ENCODE measurements around the gene EIF3B.
"Not testable (repeated sequence)": the region's sequence is repeated elsewhere in the genome, so short reads cannot be mapped to it uniquely, and the experiment has no call there.

EIF3B gene

DNA sequence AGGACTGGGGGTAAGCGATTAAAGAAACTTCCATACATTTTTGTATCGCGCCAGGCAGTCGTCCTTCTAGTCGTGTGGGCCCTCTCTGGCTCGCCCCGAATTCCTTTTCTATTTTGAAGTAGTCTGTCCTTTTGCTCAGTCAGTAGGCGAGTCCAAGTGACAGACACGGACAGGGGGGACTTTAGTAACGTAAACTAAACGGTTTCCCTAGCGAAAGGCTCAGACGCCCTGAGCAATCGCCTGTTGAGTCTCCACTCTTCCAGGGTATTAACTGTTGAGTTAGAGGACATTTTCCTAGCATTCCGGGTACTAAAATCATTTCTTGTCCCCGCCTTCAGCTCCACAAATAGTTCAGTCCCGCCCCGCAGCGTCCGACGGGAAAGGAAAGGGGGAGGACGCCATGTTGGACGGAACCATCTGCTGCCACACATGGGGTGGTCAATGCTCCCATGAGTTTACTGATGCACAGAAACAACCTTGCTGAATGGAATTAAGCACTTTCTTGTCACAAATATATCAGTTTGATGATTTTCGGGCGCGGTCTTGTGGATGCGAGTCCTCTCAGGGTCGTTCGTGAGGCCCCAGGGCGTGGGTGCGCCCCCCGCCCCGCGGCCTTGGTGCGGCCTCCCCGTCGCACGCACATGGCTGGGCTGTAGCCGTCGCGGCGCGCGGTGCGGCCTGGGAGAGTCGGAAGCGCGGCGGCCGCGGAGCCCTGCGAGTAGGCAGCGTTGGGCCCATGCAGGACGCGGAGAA, at the start of gene EIF3B:
EIF3B (plus strand) TSS at position 642 of the 753 bp plus-strand sequence; CDS start at position 737, 95 bp downstream.
- DNase-seq (ENCODE audit: low read depth), result peak; percentile 80

DNA sequence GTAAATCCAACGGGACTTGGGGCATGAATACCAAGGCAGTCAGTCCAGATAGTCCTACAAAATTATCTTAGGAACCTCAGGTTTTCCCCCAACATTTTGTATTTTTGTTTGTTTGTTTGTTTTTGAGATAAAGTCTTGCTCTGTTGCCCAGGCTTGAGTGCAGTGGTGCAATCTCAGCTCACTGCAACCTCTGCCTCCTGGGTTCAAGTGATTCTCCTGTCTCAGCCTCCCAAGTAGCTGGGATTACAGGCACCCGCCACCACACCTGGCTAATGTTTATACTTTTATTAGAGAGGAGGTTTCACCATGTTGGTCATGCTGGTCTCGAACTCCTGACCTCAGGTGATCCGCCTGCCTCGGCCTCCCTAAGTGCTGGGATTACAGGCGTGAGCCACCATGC, 49.4 kb upstream of the EIF3B start:
- not testable (repeated sequence) for DNase-seq (ENCODE audit: low read depth)

DNA sequence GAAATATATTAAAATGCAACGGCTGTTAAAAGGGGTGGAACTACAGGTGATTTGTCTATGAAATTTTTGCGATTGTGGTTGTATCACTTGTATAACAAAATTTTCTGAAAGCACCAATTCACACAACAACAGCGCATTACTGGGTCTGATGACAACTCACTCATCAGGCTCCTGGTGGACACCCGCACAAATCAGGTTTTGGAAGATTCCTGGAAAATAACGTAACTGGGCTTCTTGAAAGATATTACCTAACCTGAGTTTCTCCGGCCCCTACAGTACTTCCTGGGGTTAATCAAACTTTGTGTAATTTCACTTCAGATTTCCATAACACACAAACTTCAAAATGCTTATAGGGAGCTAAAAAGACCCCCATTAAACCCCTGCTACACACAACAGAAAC, 47.9 kb upstream of the EIF3B start:
- DNase-seq (ENCODE audit: low read depth), result no peak

DNA sequence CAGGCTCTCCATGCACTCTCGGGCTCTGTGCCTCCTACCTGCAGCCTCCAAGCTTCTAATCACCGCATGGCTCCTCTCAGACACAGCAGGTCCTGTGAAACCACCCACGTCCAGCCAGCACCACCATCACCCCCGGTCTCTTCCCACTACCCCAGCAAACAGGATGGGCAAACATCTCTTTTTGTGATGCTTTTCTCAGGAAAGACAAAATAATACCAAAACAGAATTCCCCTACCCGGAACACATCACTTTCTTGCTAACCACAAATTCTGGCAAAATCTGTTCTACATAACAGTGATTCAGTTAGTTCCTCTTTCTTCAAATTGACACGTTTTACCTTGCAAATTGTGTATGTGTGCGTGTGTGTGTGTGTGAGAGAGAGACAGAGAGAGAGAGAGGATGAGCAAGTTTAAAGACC, 46.9 kb upstream of the EIF3B start:
- no peak for DNase-seq (ENCODE audit: low read depth)

DNA sequence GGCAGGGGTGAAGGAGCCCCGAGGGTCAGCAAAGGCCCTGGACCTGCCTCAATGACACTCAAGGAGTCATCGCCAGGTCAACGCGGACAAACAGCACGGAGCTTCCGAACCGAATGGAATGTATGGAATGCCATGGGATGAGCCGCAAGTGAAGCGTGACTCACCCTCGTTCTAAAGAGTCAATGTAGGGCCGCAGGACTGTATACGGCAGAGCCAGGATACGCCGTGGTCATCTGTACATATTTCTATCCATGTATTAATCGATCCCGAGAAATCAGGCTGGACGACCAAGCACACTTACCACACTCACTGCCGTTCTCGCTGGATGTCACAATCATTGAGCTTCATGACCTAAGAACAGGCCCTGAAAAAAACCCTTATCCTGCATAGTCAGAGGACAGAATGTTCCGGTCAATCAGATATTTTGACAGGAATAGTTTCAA, 44.7 kb upstream of the EIF3B start:
- DNase-seq (ENCODE audit: low read depth), result no peak

DNA sequence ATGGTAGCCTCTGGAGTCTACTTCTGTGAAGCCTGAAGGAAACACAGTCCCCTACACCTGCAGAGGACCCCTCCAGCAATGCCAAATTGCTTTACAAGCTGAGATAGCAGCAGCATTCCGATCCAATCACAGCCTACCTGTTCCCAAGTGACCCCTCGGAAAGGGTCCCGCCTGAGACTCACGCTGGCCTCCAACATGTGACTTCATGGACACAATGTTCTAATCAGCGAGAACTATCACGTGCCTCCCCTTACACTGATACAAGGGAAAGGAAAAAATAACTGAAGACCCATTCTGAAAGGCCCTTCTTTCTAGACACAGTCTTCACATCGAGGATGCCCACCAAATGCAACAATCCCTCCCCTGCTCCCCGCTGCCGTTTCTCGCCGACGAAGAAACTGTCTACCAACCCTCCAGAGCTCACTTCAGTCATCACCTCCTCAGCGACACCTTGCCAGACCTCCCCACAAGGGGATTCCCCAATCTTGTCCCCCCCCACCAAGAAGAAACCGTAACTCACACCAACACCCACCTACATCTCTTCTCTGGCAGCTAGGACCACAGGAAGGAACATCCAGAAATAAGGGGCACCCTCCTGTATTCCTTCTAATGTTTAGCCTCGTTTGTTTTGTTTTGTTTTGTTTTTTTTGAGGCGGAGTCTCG, 42.2 kb upstream of the EIF3B start:
- no peak for DNase-seq (ENCODE audit: low read depth)

DNA sequence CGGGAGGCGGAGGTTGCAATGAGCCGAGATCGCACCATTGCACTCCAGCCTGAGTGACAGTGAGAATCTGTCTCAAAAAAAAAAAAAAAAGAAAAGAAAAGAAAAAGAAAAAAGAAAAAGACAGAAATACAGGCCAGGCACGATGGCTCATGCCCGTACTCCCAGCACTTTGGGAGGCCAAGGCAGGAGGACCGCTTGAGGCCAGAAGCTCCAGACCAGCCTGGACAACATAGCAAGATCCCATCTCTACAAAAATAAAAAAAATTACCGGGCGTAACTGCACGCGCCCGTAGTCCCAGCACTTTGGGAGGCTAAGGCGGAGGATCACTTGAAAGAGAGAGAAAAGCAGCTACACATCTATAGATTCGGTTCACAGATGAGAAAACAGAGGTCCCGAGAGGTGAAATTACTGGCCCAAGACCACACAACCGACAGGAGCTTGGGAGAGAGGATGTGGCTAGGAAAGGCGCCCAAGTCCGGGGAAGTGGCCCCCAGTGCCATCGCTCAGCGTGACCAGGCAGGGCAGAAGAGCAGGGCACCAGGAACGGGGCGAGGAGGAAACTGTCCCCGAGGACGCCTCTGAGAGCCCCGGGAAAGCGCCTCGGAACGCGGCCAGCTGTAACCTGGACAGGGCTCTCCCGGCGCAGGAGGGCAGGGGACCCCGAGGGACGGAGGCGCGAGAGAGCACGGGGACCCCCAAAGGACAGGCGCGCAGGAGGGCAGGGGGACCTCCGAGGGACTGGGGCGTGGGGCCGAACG, 41.0 kb upstream of the EIF3B start:
- DNase-seq (ENCODE audit: low read depth), result peak; percentile 8

DNA sequence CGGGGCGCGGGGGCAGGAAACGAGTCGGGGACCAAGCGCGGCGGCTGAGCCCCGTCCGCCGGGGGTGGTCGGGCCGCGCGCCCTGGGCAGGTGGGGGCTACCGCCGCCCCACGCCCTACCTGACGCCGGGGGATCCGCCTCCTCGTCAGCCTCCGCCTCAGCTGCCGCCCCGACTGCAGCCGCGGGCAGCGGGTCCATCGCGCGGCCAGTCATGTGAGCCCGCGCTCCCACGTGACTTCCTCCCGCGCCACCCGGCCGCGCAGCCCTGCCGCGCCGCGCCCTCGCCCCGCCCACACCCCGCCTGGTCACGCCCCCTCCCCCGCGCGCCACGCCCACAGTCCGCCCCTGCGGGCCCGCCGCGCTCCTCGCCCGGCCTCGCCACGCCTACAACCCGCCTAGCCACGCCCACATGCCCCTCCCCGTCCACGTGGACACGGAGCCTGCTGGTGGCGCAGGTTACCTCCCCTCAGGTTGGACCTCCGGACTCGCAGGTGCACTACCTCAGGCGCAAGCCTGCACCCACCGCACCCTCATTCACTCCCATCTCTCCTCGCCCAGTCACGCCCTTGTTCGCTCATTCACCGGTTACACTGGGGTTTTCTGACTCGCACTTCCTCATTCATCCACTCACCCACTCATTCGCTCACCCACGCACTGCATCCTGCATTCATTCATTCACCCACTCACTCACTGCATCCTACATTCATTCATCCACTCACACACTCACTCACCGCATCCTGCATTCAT, 40.2 kb upstream of the EIF3B start, which contains the start of gene SNX8:
SNX8 (minus strand) TSS at position 233 of the 747 bp plus-strand sequence; CDS start at position 213, 20 bp downstream.
- peak; percentile 89 for DNase-seq (ENCODE audit: low read depth)

DNA sequence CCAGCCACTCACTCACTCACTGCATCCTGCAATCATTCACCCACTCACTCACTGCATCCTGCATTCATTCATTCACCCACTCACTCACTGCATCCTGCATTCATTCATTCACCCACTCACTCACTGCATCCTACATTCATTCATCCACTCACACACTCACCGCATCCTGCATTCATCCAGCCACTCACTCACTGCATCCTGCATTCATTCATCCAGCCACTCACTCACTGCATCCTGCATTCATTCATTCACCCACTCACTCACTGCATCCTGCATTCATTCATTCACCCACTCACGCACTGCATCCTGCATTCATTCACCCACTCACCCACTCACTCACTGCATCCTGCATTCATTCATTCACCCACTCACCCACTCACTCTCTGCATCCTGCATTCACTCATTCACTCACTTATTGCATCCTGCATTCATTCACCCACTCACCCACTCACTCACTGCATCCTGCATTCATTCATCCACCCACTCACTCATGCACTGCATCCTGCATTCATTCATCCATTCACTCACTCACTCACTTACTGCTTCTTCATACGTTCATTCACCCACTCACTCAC, 39.6 kb upstream of the EIF3B start:
- DNase-seq (ENCODE audit: low read depth), result not testable (repeated sequence)

DNA sequence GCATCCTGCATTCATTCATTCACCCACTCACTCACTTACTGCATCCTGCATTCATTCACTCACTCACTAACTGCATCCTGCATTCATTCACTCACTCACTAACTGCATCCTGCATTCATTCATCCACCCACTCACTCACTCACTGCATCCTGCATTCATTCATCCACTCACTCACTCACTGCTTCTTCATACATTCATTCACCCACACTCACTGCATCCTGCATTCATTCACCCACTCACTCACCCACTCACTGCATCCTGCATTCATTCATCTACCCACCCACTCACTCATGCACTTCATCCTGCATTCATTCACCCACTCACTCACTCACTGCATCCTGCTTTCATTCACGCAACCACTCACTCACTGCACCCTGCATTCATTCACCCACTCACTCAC, 38.8 kb upstream of the EIF3B start:
- DNase-seq (ENCODE audit: low read depth), result no peak

DNA sequence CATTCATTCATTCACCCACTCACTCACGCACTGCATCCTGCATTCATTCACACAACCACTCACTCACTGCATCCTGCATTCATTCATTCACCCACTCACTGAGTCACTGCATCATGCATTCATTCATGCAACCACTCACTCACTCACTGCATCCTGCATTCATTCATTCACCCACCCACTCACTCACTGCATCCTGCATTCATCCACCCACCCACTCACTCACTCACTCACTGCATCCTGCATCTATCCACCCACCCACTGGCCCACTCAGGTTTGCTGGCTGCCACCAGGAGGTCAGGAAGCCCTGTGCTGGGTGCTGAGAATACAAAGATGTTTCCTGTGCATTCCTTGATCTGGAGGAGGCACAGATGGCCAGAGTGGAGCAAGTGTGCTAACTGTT, 38.0 kb upstream of the EIF3B start:
- DNase-seq (ENCODE audit: low read depth), result no peak

DNA sequence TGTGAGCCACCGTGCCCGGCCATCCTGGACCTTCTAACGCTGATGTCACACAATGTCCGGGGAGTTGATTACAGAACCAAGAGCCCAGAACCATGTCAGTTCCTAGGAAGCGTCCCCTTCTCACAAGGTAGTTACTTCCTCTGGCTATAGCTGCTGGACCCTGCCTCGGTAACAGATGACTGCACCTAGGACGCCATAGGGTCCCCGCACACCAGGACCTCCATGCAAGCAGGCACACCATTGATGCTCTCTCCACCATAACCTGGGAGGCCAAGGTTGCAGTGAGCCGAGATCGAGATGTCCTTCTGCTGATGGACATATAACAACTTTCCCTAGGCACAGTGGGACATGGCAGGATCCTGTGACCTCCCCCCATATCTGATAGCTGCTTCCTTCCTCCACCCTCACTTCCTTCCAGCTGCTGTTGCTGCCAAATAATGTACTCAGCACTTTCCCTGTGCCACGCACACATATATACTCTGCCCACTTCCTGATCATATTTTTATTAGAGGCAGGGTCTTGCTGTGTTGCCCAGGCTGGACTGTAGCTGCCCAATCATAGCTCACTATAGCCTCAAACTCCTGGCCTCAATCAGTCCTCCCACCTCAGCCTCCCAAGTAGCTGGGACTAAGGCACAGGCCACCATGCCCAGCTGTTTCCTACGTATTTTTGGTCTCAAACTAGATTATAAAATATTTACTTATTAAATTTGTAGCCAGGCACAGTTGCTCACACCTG, 36.9 kb upstream of the EIF3B start:
- no peak for DNase-seq (ENCODE audit: low read depth)

DNA sequence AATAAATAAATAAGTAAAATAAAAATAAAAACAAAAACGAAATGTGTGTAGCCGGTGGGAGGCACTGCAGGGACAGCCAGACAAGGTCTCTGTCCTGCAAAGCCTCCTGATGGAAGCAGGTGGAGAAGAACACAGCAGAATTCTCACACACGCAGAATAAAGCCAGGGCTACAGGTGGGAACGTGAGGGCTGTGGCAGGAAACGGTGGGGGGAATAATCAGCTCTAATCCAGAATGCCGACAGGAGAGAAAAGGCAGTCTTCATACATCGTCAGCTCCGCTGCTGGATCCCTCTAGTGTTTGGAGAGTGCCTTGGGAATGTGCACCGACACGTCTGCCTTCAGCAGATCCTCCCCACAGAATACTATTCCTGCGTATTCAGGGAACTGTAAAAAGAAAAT, 33.6 kb upstream of the EIF3B start:
- DNase-seq (ENCODE audit: low read depth), result no peak

DNA sequence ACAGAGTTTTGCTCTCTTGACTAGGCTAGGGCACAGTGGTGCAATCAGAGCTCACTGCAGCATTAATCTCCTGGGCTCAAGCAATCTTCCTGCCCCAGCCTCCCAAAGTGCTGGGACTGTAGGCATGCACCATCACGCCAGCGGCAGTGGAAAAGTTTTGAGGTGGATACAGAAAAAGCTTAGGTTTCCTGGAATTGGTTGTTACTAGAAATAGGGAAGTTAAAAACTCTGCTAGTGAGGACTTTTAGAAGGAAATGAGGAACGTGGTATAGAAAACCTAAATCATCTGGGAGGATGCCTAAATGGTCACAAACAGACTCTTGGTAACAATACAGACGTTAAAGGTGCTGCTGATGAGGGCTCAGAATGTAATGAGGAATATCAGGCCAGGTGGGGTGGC, 29.5 kb upstream of the EIF3B start:
- DNase-seq (ENCODE audit: low read depth), result no peak

DNA sequence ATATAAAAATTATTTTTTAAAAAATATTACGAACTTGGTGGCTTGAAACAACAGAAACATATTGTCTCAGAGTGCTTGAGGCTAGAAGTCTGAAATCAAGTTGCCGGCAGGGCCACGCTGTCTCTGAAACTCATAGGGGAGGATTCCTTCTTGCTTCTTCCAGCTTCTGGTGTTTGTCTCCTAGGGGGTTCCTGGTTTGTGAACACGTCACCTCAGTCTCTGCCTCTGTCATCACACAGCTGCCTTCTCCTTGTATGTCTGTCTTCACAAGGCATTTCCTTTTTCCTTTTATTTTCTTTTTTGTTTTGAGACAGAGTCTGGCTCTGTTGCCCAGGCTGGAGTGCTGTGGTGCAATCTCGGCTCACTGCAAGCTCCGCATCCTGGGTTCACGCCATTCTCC, 27.7 kb upstream of the EIF3B start:
- DNase-seq (ENCODE audit: low read depth), result no peak

DNA sequence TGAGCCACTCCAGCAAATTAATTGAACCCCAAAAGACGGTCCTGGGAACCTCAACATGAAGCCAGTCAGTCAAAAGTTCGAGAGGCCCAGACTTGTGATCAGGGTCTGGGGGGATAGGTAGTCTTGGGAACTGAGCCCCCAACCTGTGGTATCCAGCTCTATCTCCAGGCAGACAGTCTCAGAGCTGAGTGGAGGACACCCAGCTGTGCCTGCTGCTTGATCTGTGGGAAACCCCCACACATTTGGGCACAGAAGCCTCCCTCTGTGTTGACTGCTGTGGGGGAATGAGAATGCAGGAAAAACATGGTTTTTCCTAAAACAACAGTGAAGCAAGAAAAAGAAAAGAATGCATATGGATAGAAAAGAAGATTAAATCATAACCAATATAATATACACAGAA, 24.1 kb upstream of the EIF3B start:
- DNase-seq (ENCODE audit: low read depth), result no peak

DNA sequence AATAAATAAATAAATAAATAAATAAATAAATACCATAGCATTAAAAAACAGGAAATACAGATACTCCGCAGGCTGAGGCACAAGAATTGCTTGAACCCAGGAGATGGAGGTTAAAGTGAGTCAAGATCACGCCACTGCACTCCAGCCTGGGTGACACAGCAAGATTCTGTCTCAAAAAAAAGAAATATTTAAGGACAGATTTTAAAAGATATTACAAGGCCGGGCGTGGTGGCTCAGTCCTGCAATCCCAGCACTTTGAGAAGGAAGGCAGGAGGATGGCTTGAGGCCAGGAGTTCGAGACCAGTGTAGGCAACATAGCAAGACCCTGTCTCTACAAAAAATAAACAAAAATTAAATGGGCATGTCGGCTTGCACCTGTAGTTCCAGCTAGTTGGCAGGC, 22.9 kb upstream of the EIF3B start:
- no peak for DNase-seq (ENCODE audit: low read depth)

DNA sequence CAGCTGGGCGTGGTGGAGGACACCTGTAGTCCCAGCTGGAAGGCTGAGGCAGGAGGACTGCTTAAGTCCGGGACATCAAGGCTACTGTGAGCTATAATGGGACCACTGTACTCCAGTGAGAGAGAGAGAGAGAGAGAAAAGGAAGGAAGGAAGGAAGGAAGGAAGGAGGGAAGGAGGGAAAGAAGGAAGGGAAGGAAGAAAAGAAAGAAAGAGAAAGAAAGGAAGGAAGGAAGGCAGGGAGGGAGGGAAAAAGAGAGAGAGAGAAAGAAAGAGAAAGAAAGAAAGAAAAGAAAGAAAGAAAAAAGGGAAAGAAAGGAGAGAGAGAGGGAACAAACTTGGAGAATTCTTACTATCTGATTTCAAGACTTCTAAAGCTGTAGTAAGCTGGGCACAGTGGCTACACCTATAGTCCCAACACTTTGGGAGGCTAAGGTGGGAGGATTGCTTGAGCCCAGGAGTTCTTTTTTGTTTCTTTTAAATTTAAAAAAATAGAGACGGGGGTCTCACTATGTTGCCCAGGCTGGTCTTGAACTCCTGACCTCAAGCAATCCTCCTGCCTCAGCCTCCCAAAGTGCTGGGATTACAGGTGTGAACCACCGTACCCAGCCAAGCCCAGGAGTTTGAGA, 21.9 kb upstream of the EIF3B start:
- not testable (repeated sequence) for DNase-seq (ENCODE audit: low read depth)

DNA sequence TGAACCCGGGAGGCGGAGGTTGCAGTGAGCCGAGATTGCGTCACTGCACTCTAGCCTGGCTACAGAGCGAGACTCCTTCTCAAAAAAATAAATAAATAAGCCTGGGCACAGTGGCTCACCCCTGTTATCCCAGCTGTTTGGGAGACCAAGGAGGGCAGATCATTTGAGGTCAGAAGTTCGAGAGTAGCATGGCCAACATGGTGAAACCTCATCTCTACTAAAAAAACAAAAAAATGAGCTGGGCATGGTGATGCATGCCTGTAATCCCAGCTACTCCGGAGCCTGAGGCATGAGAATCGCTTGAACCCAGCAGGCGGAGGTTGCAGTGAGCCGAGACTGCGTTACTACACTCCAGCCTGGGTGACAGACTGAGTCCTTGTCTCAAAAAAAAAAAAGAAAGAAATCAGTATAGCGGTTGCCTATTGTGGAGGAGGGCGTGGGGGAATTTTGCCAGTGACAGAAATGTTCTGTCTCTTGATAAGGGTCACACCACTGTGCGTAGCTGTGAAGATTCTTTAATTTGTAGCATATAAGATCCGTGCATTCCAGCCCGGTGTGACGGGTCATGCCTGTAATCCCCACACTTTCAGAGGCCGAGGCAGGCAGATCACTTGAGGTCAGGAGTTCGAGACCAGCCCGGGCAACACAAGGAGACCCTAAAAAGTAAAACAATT, 17.9 kb upstream of the EIF3B start:
- DNase-seq (ENCODE audit: low read depth), result no peak

Data from stimulated activated CD8-positive, alpha-beta memory T cell treated with anti-CD3 and anti-CD28 coated beads, Interleukin-12 subunit alpha, Interleukin-12 subunit beta, amount 100 ng/mL, for 4 hours (primary cell).